Esophagus squamous epithelium (tissue), 5 donors: Measurements from ENCODE around the gene ALKBH1. TPM values are rescaled to one million over a fixed set of nuclear protein-coding genes. Genes with fewer than 3 reads are reported as not detected.
"Not testable (repeated sequence)": the region's sequence is repeated elsewhere in the genome, so short reads cannot be mapped to it uniquely, and the experiment has no call there.

Experiments used
- DNase-seq: peaks from one replicate; lab custom pipeline; 2025; lab: John Stamatoyannopoulos, UW
- H3K27ac ChIP-seq, 4 donors: fragments of 200-600 bp; sonication (generic); one replicate each; pipeline ENCODE4 v1.5.1; 2016 to 2019; ENCODE audit warnings: mild to moderate bottlenecking in 1 of 4
- H3K27me3 ChIP-seq, 4 donors: fragments of 200-600 bp; sonication (generic); 1 replicate in 3 of 4; 2 replicates in 1 of 4; pipeline versions ENCODE4 v1.5.1 to v1.6.0; 2017 to 2021; ENCODE audit warnings: antibody characterized with exemption in 1 of 4
- H3K36me3 ChIP-seq, 3 donors: fragments of 200-600 bp; sonication (generic); one replicate each; pipeline ENCODE4 v1.5.1; 2016 to 2019
- H3K4me1 ChIP-seq, 3 donors: fragments of 200-600 bp; sonication (generic); one replicate each; pipeline ENCODE4 v1.5.1; 2017 to 2019
- H3K4me3 ChIP-seq, 4 donors: fragments of 200-600 bp; sonication (generic); 1 replicate in 3 of 4; 2 replicates in 1 of 4; pipeline ENCODE4 v1.5.1; 2016 to 2019; ENCODE audit warnings: mild to moderate bottlenecking in 2 of 4, moderate library complexity in 1 of 4
- H3K9me3 ChIP-seq, 3 donors: fragments of 200-600 bp; sonication (generic); one replicate each; pipeline ENCODE4 v1.5.1; 2016 to 2019
- CTCF ChIP-seq, 6 experiments: fragments of 450-650 bp in 4 of 6; fragments of 200-600 bp in 2 of 6; sonication (generic) in 2 of 6; IDR thresholded peaks; one replicate each; pipeline ENCODE4 v1.5.1; 2016 to 2019; ENCODE audit warnings: antibody characterized with exemption in 6 of 6, mild to moderate bottlenecking in 4 of 6, moderate library complexity in 4 of 6
- POLR2A ChIP-seq, 4 donors: fragments of 450-650 bp; IDR thresholded peaks; one replicate each; pipeline ENCODE4 v1.6.1; 2017; ENCODE audit warnings: antibody characterized with exemption in 4 of 4, mild to moderate bottlenecking in 4 of 4, moderate library complexity in 3 of 4
- WGBS, 2 donors: methylation state at CpG; one replicate each; pipeline ENCODE4 v1.1.5; 2018; 5-methylcytosine and 5-hydroxymethylcytosine counted together
- intact Hi-C: fragments of 100-400 bp; cut with DNase I; formaldehyde crosslinking; loops from one replicate; pipeline ENCODE4 v1.15.0; 2022
- small RNA-seq, 4 donors: library from RNA; depleted of rRNA; stranded (forward); fragments of <200 nt; gene quantifications; one replicate each; pipeline ENCODE3, GENCODE V24; 2016
- total RNA-seq, 4 donors: library from RNA; depleted of rRNA; stranded (reverse); fragments of >200 nt; gene quantifications; one replicate each; pipeline ENCODE4 v1.1.0, GENCODE V29; 2016
- donor health status: DM: yes; HTN: yes; CAD: no.

The ALKBH1 gene
- total RNA-seq, 4 donors from 2014 or later, result 4.2 to 8.8 (median 6.7) TPM

- no peak for DNase-seq
- Histone ChIP-seq H3K27ac (no peak overlapping the region), H3K4me3 (no peak overlapping the region), H3K36me3 (no peaks in the 10 kb centered on the region), H3K9me3 (no peaks in the 10 kb centered on the region), H3K4me1 (peaks cover 0 to 19% (median 10%) of the 10 kb centered on the region in 3 donors), H3K27me3 (no peaks in the 10 kb centered on the region)
- TF ChIP-seq CTCF (IDR thresholded peaks at IDR 0.05) (no peak), POLR2A (IDR thresholded peaks at IDR 0.05) (no peak)
- 33 to 38% methylated on average over 2 of the region's 2 CpGs for WGBS, 2 donors
- intact Hi-C loops, result no loop called here
Observed at GRCh38 chr14:77638771-77639171, 69.1 kb downstream of the ALKBH1 start.

GRCh38 chr14:77635869-77636268, 72.0 kb downstream of the ALKBH1 start:
- H3K27ac ChIP-seq, H3K4me3 ChIP-seq, H3K36me3 ChIP-seq, DNase-seq, H3K9me3 ChIP-seq, H3K4me1 ChIP-seq, intact Hi-C loops, H3K27me3 ChIP-seq: not testable (repeated sequence)
- 82 to 100% methylated on average over 1 to 4 of the region's 4 CpGs for WGBS, 2 donors

- H3K9me3 ChIP-seq, intact Hi-C loops, H3K4me1 ChIP-seq, H3K36me3 ChIP-seq, H3K27ac ChIP-seq, H3K4me3 ChIP-seq, DNase-seq, H3K27me3 ChIP-seq: not testable (repeated sequence)
- WGBS, 2 donors, result 65 to 80% methylated on average over 7 of the region's 8 CpGs
Observed at GRCh38 chr14:77635466-77635865, 72.4 kb downstream of the ALKBH1 start.

- no peak for DNase-seq
- no peaks in the 10 kb centered on the region for H3K9me3 ChIP-seq
- no peak for TF ChIP-seq POLR2A (IDR thresholded peaks at IDR 0.05)
- no peak for TF ChIP-seq CTCF (IDR thresholded peaks at IDR 0.05)
- H3K4me3 ChIP-seq, result no peak overlapping the region
- intact Hi-C loops, result no loop called here
- no peaks in the 10 kb centered on the region for H3K27me3 ChIP-seq
- 65 to 73% methylated on average over 2 of the region's 2 CpGs for WGBS, 2 donors
- no peaks in the 10 kb centered on the region for H3K36me3 ChIP-seq
- no peak overlapping the region for H3K27ac ChIP-seq
- no peaks in the 10 kb centered on the region for H3K4me1 ChIP-seq
Observed at GRCh38 chr14:77630111-77630510, 77.7 kb downstream of the ALKBH1 start.

- 59 to 69% methylated on average over 3 of the region's 3 CpGs for WGBS, 2 donors
- peaks cover 0 to 9% (median 0%) of the 10 kb centered on the region in 3 donors for H3K4me1 ChIP-seq
- no peaks in the 10 kb centered on the region for H3K36me3 ChIP-seq
- no peaks in the 10 kb centered on the region for H3K9me3 ChIP-seq
- no peak for TF ChIP-seq POLR2A (IDR thresholded peaks at IDR 0.05)
- no peak overlapping the region for H3K4me3 ChIP-seq
- no peak for DNase-seq
- intact Hi-C loops, result no loop called here
- H3K27me3 ChIP-seq, result no peaks in the 10 kb centered on the region
- no peak overlapping the region for H3K27ac ChIP-seq
Observed at GRCh38 chr14:77625360-77625759, 82.5 kb downstream of the ALKBH1 start.

- Histone ChIP-seq H3K27ac (no peak overlapping the region), H3K36me3 (no peaks in the 10 kb centered on the region), H3K27me3 (no peaks in the 10 kb centered on the region), H3K4me3 (no peak overlapping the region), H3K9me3 (no peaks in the 10 kb centered on the region), H3K4me1 (peaks cover 0 to 16% (median 0%) of the 10 kb centered on the region in 3 donors)
- no peak for DNase-seq
- 67 to 100% methylated on average over 1 of the region's 1 CpG for WGBS, 2 donors
- intact Hi-C loops, result no loop called here
- TF ChIP-seq POLR2A (IDR thresholded peaks at IDR 0.05), result no peak
- no peak for TF ChIP-seq CTCF (IDR thresholded peaks at IDR 0.05)
Observed at GRCh38 chr14:77623201-77623600, 84.6 kb downstream of the ALKBH1 start.

Small RNA genes lying within 50 kb of the gene (small RNA-seq; reads per million reads assigned to genes)
- 0 reads per million in 4 donors for gene COX6CP11

Other genes with a start within 250 kb of the ALKBH1 start
- gene AHSA1, start 249.9 kb downstream of the ALKBH1 start, total RNA-seq, result 100 to 1,000 TPM in 3 of 4 donors, 10 to 100 TPM in 1; 98.6 to 166 (median 120) TPM
- gene ISM2, start 209.2 kb downstream of the ALKBH1 start, total RNA-seq, result 1 to 10 TPM in 2 of 4 donors, not detected in 2; 1.6 to 1.7 TPM
- gene SPTLC2, start 91.4 kb downstream of the ALKBH1 start, total RNA-seq, result 10 to 100 TPM; 35.1 to 50.5 (median 39.9) TPM
- 100 to 1,000 TPM; 125 to 487 (median 290) TPM for gene SLIRP, start 80 bp upstream of the ALKBH1 start, total RNA-seq
- 10 to 100 TPM; 23.1 to 45.4 (median 40.1) TPM for gene SNW1, start 53.1 kb upstream of the ALKBH1 start, total RNA-seq
- 1 to 10 TPM; 3.6 to 5.4 (median 4.4) TPM for gene ADCK1, start 92.1 kb upstream of the ALKBH1 start, total RNA-seq